H9 (cell line): ENCODE measurements around the gene THOC2. TPM values are rescaled to one million over a fixed set of nuclear protein-coding genes. Genes with fewer than 3 reads are reported as not detected.

ENCODE experiments used
- DNase-seq: peaks from one replicate; pipeline ENCODE4 v3.0.0-alpha.2; 2017
- H2AFZ ChIP-seq: one replicate; pipeline ENCODE4 v1.6.1; 2013; ENCODE audit warnings: mild to moderate bottlenecking, low read length, control low read depth, moderate library complexity
- H2AK5ac ChIP-seq: 2 replicates; pipeline ENCODE4 v1.6.1; 2013; ENCODE audit warnings: low read length, control low read depth, mixed read lengths; ENCODE audit not compliant: insufficient read length
- H2BK120ac ChIP-seq: one replicate; pipeline ENCODE4 v1.6.1; 2013; ENCODE audit warnings: low read depth, mild to moderate bottlenecking, low read length, control low read depth, inconsistent platforms; ENCODE audit not compliant: poor library complexity, severe bottlenecking
- H2BK12ac ChIP-seq: 2 replicates; pipeline ENCODE4 v1.6.1; 2013; ENCODE audit warnings: low read length, control low read depth, mixed read lengths, low read depth; ENCODE audit not compliant: insufficient read length
- H2BK15ac ChIP-seq: 2 replicates; pipeline ENCODE4 v1.6.1; 2013; ENCODE audit warnings: low read depth, low read length, control low read depth
- H2BK20ac ChIP-seq: one replicate; pipeline ENCODE4 v1.6.1; 2013; ENCODE audit warnings: low read depth, mild to moderate bottlenecking, low read length, control low read depth, inconsistent platforms; ENCODE audit not compliant: poor library complexity, severe bottlenecking
- H2BK5ac ChIP-seq: 2 replicates; pipeline ENCODE4 v1.6.1; 2013; ENCODE audit warnings: low read length, control low read depth, mixed read lengths; ENCODE audit not compliant: insufficient read length
- H3K14ac ChIP-seq: 2 replicates; pipeline ENCODE4 v1.6.1; 2013; ENCODE audit warnings: low read length, control low read depth; ENCODE audit not compliant: insufficient read depth
- H3K18ac ChIP-seq: 2 replicates; pipeline ENCODE4 v1.6.1; 2013; ENCODE audit warnings: low read depth, mild to moderate bottlenecking, mixed read lengths, low read length, control low read depth; ENCODE audit not compliant: insufficient read length
- H3K23ac ChIP-seq: 2 replicates; pipeline ENCODE4 v1.6.1; 2013; ENCODE audit warnings: low read length, control low read depth, mixed read lengths, low read depth; ENCODE audit not compliant: insufficient read length
- H3K23me2 ChIP-seq: 2 replicates; pipeline ENCODE4 v1.6.1; 2013; ENCODE audit warnings: low read depth, mild to moderate bottlenecking, mixed read lengths, low read length, control low read depth; ENCODE audit not compliant: insufficient read length, poor library complexity, severe bottlenecking
- H3K27ac ChIP-seq: 2 replicates; pipeline ENCODE4 v1.5.1; 2013; ENCODE audit warnings: low read length, control low read depth, mixed read lengths, low read depth; ENCODE audit not compliant: insufficient read length
- H3K27me3 ChIP-seq: 2 replicates; pipeline ENCODE4 v1.6.1; 2013; ENCODE audit warnings: low read length, control low read depth, inconsistent platforms; ENCODE audit not compliant: insufficient read depth
- H3K4ac ChIP-seq: 2 replicates; pipeline ENCODE4 v1.6.1; 2013; ENCODE audit warnings: low read depth, mild to moderate bottlenecking, control low read depth, inconsistent platforms, low read length, moderate library complexity
- H3K4me1 ChIP-seq: 2 replicates; pipeline ENCODE4 v1.6.1; 2013; ENCODE audit warnings: low read length, control low read depth, inconsistent platforms; ENCODE audit not compliant: insufficient read depth
- H3K4me2 ChIP-seq: 2 replicates; pipeline ENCODE4 v1.6.1; 2013; ENCODE audit warnings: low read length, control low read depth, mixed read lengths; ENCODE audit not compliant: insufficient read length, insufficient read depth
- H3K56ac ChIP-seq: 2 replicates; pipeline ENCODE4 v1.6.1; 2013; ENCODE audit warnings: low read depth, mild to moderate bottlenecking, mixed read lengths, low read length, control low read depth; ENCODE audit not compliant: insufficient read length
- H3K79me1 ChIP-seq: 2 replicates; pipeline ENCODE4 v1.6.1; 2013; ENCODE audit warnings: low read depth, mild to moderate bottlenecking, moderate library complexity, low read length, control low read depth, inconsistent platforms; ENCODE audit not compliant: insufficient read depth, poor library complexity, severe bottlenecking
- H3K79me2 ChIP-seq: 2 replicates; pipeline ENCODE4 v1.6.1; 2013; ENCODE audit warnings: low read length, control low read depth, inconsistent platforms; ENCODE audit not compliant: insufficient read depth
- H3K9ac ChIP-seq: 2 replicates; pipeline ENCODE4 v1.6.1; 2013; ENCODE audit warnings: low read length, control low read depth, mixed read lengths; ENCODE audit not compliant: insufficient read length; ENCODE audit errors: extremely low read depth
- H3K9me3 ChIP-seq: one replicate; pipeline ENCODE4 v1.6.1; 2013; ENCODE audit warnings: low read depth, low read length, inconsistent platforms; ENCODE audit not compliant: control insufficient read depth
- H3T11ph ChIP-seq: one replicate; pipeline ENCODE4 v1.6.1; 2013; ENCODE audit warnings: mild to moderate bottlenecking, low read length, control low read depth, inconsistent platforms
- H4K20me1 ChIP-seq: one replicate; pipeline ENCODE4 v1.6.1; 2013; ENCODE audit not compliant: control insufficient read depth, insufficient read length, insufficient read depth
- H4K5ac ChIP-seq: 2 replicates; pipeline ENCODE4 v1.6.1; 2013; ENCODE audit warnings: low read depth, mild to moderate bottlenecking, mixed read lengths, low read length, control low read depth; ENCODE audit not compliant: insufficient read length
- H4K8ac ChIP-seq: replicated peaks from 2 replicates; pipeline ENCODE4 v1.6.1; 2013; ENCODE audit warnings: low read length, control low read depth, mixed read lengths, low read depth; ENCODE audit not compliant: insufficient read length
- H4K91ac ChIP-seq: 2 replicates; pipeline ENCODE4 v1.6.1; 2013; ENCODE audit warnings: low read depth, mild to moderate bottlenecking, moderate library complexity, mixed read lengths, low read length, control low read depth; ENCODE audit not compliant: insufficient read length
- H3K27ac Mint-ChIP-seq, 3 experiments: 2 replicates in 2 of 3; 3 replicates in 1 of 3; pipeline ENCODE4 v1.8.0; 2020 to 2021; ENCODE audit warnings: mixed read lengths in 3 of 3, mild to moderate bottlenecking in 1 of 3, moderate library complexity in 1 of 3
- H3K27me3 Mint-ChIP-seq: 2 replicates; pipeline ENCODE4 v1.8.0; 2021; ENCODE audit warnings: low read depth, mild to moderate bottlenecking, moderate library complexity, mixed read lengths
- H3K36me3 Mint-ChIP-seq, 3 experiments: 2 replicates in 2 of 3; 3 replicates in 1 of 3; pipeline ENCODE4 v1.8.0; 2020 to 2021; ENCODE audit warnings: low read depth in 3 of 3, mixed read lengths in 3 of 3; ENCODE audit not compliant: insufficient read depth in 1 of 3
- H3K4me1 Mint-ChIP-seq, 2 experiments: 2 replicates each; pipeline ENCODE4 v1.8.0; 2020; ENCODE audit warnings: mixed read lengths in 2 of 2
- H3K4me3 Mint-ChIP-seq, 2 experiments: 2 replicates in 1 of 2; 3 replicates in 1 of 2; pipeline ENCODE4 v1.8.0; 2020 to 2021; ENCODE audit warnings: mild to moderate bottlenecking in 2 of 2, mixed read lengths in 2 of 2, moderate library complexity in 1 of 2
- H3K9me3 Mint-ChIP-seq, 2 experiments: 2 replicates in 1 of 2; 3 replicates in 1 of 2; pipeline ENCODE4 v1.8.0; 2020; ENCODE audit warnings: mild to moderate bottlenecking in 2 of 2, mixed read lengths in 2 of 2, moderate library complexity in 1 of 2
- CTCF ChIP-seq: fragments of 200-600 bp; sonication (generic); conservative IDR thresholded peaks from 3 replicates; pipeline ENCODE4 v1.8.0; 2021; ENCODE audit warnings: antibody characterized with exemption, mild to moderate bottlenecking
- WGBS: extraction: QIAGEN DNeasy Blood & Tissue Kit; methylation state at CpG from one replicate; pipeline ENCODE4 v1.1.7; 2013; ENCODE audit warnings: missing lambda C conversion rate, low lambda C conversion rate, mixed read lengths; ENCODE audit not compliant: insufficient read length; ENCODE audit errors: extremely low coverage; 5-methylcytosine and 5-hydroxymethylcytosine counted together
- total RNA-seq: library from RNA; stranded (reverse); gene quantifications from 2 replicates; pipeline ENCODE4 v1.2.1, GENCODE V29; 2021

THOC2 gene
- total RNA-seq, 1 experiment from 2014 or later, result 72.1 TPM

- TF ChIP-seq CTCF, result no peak
- Histone ChIP-seq H2BK20ac (no peak overlapping the region), H2BK12ac (no peak overlapping the region), H4K20me1 (no peaks in the 10 kb centered on the region), H3K23ac (no peak overlapping the region), H4K91ac (no peak overlapping the region), H3K9me3 (peaks cover 15% of the 10 kb centered on the region), H4K5ac (no peak overlapping the region), H3K56ac (peak overlapping the region; percentile 73), H3T11ph (no peak overlapping the region), H2AFZ (no peak overlapping the region), H3K79me1 (no peaks in the 10 kb centered on the region), H3K4me1 (no peaks in the 10 kb centered on the region), H3K27me3 (no peaks in the 10 kb centered on the region), H3K23me2 (peaks cover 6% of the 10 kb centered on the region), H3K4ac (no peak overlapping the region), H2BK15ac (no peak overlapping the region), H3K79me2 (peaks cover 6% of the 10 kb centered on the region; the same call in 1 of the 2 replicates), H3K18ac (peak overlapping the region; percentile 88), H3K27ac (no peak overlapping the region), H3K14ac (peak overlapping the region; percentile 96; the same call in 1 of the 2 replicates), H2BK120ac (no peak overlapping the region), H2BK5ac (no peak overlapping the region), H3K4me2 (peak overlapping the region; percentile 93), H4K8ac (no peak overlapping the region), H2AK5ac (no peak overlapping the region), H3K9ac (peak overlapping the region; percentile 70)
- peak overlapping the region; percentile 89 to 90 for H3K4me3 Mint-ChIP-seq
- WGBS, result no CpG with 5 or more reads among the region's 41 CpGs
- H3K4me1 Mint-ChIP-seq, result peaks cover 3 to 9% of the 10 kb centered on the region in 2 experiments; a peak in 2 of 4 replicates
- peaks cover 12 to 19% (median 14%) of the 10 kb centered on the region in 3 experiments; a peak in 6 of 7 replicates for H3K36me3 Mint-ChIP-seq
- peak overlapping the region; percentile 58 to 97 (median 93); a peak in 6 of 7 replicates for H3K27ac Mint-ChIP-seq
- no peak for DNase-seq
- peaks cover 26 to 65% of the 10 kb centered on the region in 2 experiments for H3K9me3 Mint-ChIP-seq
- no peaks in the 10 kb centered on the region; the same call in 1 of the 2 replicates for H3K27me3 Mint-ChIP-seq
Observed at GRCh38 chrX:123731987-123732669, 724 bp downstream of the THOC2 start.
